Measurements from ENCODE around the gene TRAP1.

DNA sequence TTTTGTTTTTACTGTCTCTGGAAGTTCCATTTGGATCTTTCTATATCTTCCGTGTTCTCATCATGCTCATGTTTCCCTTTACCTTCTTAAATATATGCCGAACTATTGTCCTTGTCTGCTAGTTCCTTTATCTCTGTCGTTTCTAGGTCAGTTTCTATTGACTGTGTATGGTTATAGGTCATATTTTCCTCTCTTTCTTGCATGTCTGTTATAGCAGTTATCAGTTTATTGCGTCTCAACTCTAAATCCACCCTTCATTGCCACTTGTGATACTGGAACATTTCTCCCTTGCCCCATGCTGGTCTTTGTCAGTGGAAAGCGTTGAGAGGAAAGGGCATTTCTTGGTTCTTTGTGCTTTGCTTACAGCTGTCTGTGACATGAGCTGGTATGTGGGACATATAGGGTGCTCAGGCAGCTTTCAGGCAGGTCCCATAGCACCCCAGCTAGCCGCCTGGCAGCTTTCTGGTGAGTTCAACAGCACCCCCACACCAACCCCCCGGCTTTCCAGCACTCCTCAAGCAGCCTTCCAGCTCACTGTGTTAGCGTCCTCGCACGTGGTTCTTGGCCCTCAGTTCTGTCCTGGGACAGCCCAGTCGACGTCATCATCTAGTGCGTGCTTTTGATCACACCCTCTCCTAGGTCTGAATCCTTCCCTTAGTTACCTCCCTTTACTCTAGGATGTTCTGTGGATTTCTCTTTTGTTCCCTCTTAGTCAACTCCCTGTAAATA, 78.2 kb downstream of the TRAP1 start:
- TF ChIP-seq CTCF (IDR thresholded peaks at IDR 0.05): no peak
- TF ChIP-seq POLR2AphosphoS5 (IDR thresholded peaks at IDR 0.05; ENCODE audit: insufficient read depth in 1 of 2, low read depth in 1 of 2): no peak

Data from vagina (tissue), 2 donors.